Heart left ventricle (tissue), 13 donors: ENCODE measurements around the gene RPS17.

Source experiments
- POLR2A ChIP-seq, 2 donors: fragments of 450-650 bp; IDR thresholded peaks; one replicate each; pipeline ENCODE4 v1.6.1; 2017; ENCODE audit warnings: antibody characterized with exemption in 2 of 2, mild to moderate bottlenecking in 2 of 2, moderate library complexity in 2 of 2
- TF ChIP-seq, protein P1 (sequence below), 12 donors: fragments of 200-600 bp; sonication (generic) in 4 of 12; IDR thresholded peaks; one replicate each; pipeline versions ENCODE4 v1.5.0 to v1.8.0; 2018 to 2022; ENCODE audit warnings: antibody characterized with exemption in 12 of 12, mild to moderate bottlenecking in 5 of 12
- donor health status: ischemic (EF 13 %, LVEDD 7.1; RV severe dilation, severe dysfunction).
- donor health status: DM: no; HTN: yes; CAD: no.
- donor health status: DM: no; HTN: no; CAD: no.
- donor health status: ischemic (EF 25% LVEDD 6.9; RV normal size, moderate dysfunction).
- donor health status: ischemic (EF 25% LVEDD 5.7; RV mildly dilated, moderate dysfunction).
- donor health status: ischemic (EF 35%, LVEDD 5.7; RV mildly dilated, moderate dysfunction).
- donor health status: nonischemic (EF 11% LVEDD 7.7; RV severe dilation, severe dysfunction).
- donor health status: DM: yes; HTN: yes; CAD: no.
- donor health status: PGD.
- donor health status: ischemic (EF 29% LVEDD 5.4; RV normal size, mild dysfunction).
- donor health status: nonischemic (EF 23%, LVEDD 6.1; RV moderate dilation, normal function).

DNA sequence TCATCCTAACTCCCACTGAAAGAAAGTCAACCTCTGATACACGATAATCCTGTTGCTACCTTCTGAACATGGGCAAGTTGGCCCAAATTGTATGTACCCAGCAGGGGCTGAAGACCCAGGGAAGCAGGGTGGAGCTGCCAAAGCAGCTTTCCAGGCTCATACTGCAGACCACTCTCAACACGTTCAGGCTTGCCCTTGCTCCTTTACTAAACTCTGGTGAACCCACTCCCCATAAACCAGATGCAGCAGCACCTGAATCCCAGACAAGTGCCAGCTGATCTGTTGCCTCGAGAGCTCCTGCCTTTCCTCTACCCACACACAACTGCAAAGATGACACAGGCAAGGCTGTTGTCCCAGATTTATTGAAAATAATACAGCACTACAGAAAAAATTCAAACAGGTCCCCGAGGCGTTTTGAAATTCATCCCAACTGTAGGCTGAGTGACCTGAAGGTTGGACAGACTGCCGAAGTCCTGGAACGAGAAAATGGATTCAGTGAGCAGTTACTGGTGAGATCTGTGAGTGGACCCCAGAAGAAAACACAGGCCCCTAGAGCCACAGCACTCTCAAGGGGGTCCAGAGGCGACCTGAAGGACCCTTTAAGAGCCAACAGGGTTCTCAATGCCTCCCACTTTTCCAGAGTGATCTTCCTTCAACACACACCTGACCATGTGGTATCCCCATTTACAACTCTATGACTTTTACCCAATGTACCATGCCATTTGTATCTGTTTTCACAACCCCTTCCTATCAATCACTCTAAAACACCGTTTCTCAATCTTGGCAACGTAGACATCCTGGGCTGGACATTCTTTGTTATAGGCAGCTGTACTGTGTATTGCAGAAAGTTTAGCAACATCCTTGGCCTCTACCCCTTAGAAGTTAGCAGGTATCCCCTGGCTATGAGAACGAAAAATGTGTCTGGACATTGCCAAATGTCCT lies 3.6 kb downstream of the RPS17 start:
- no peak for TF ChIP-seq POLR2A (IDR thresholded peaks at IDR 0.05)
- TF ChIP-seq, protein P1, sequence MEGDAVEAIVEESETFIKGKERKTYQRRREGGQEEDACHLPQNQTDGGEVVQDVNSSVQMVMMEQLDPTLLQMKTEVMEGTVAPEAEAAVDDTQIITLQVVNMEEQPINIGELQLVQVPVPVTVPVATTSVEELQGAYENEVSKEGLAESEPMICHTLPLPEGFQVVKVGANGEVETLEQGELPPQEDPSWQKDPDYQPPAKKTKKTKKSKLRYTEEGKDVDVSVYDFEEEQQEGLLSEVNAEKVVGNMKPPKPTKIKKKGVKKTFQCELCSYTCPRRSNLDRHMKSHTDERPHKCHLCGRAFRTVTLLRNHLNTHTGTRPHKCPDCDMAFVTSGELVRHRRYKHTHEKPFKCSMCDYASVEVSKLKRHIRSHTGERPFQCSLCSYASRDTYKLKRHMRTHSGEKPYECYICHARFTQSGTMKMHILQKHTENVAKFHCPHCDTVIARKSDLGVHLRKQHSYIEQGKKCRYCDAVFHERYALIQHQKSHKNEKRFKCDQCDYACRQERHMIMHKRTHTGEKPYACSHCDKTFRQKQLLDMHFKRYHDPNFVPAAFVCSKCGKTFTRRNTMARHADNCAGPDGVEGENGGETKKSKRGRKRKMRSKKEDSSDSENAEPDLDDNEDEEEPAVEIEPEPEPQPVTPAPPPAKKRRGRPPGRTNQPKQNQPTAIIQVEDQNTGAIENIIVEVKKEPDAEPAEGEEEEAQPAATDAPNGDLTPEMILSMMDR (IDR thresholded peaks at IDR 0.05) = no peak
